ENCODE data around the gene CD6. TPM values are rescaled to one million over a fixed set of nuclear protein-coding genes. Genes with fewer than 3 reads are reported as not detected.

Gene CD6
- total and polyA plus RNA-seq, 10 of the 15 experiments (the other 5 are each of a cell fraction or from before 2014, with no cell fraction given): 0.37 to 17.6 (median 6.2) TPM

GRCh38 chr11:61053191-61053590 is 81.7 kb downstream of the CD6 start:
- in situ Hi-C loops (cut with MboI): no loop called here
- no peaks in the 10 kb centered on the region for H3K4me1 ChIP-seq (ENCODE audit: control insufficient read depth, insufficient read depth, low read length)
- TF ChIP-seq ZNF622 (IDR thresholded peaks at IDR 0.05) (no peak), TCF7 (IDR thresholded peaks at IDR 0.05; ENCODE audit: borderline replicate concordance) (no peak), STAT3 (IDR thresholded peaks at IDR 0.05; ENCODE audit: low read depth, low read length) (no peak), ZBTB11 (CRISPR knock-in tag; IDR thresholded peaks at IDR 0.05) (no peak), SMAD1 (IDR thresholded peaks at IDR 0.05; ENCODE audit: low read depth, partially characterized antibody) (no peak), ZBTB40 (IDR thresholded peaks at IDR 0.05; ENCODE audit: borderline replicate concordance) (no peak), JUNB (IDR thresholded peaks at IDR 0.05) (no peak), ATF2 (IDR thresholded peaks at IDR 0.05; ENCODE audit: low read length) (no peak), SPI1 (IDR thresholded peaks at IDR 0.05; ENCODE audit: borderline replicate concordance, insufficient read depth, low read depth, low read length) (no peak), KDM1A (IDR thresholded peaks at IDR 0.05; ENCODE audit: borderline replicate concordance) (no peak), HDAC6 (IDR thresholded peaks at IDR 0.05; ENCODE audit: unreplicated experiment) (no peak), EED (IDR thresholded peaks at IDR 0.05; ENCODE audit: low read depth) (no peak), WRNIP1 (IDR thresholded peaks at IDR 0.05; ENCODE audit: borderline replicate concordance, low read depth, low read length) (no peak), CHD2 (IDR thresholded peaks at IDR 0.05; ENCODE audit: borderline replicate concordance, low read depth, low read length) (no peak)

More at GRCh38 chr11:61053191-61053590, 81.7 kb downstream of the CD6 start:
- WGBS (ENCODE audit: insufficient coverage, insufficient replicate concordance, low lambda C conversion rate, missing lambda C conversion rate): 79% methylated on average over 6 of the region's 6 CpGs
- intact Hi-C loops (cut with micrococcal nuclease; ENCODE audit: unreplicated experiment): no loop called here
- ChIA-PET POLR2A (interaction anchor here (1.6 to 2.0 kb wide), 3 partner anchors 8 to 12 kb away, joined by 7 to 10 read pairs (median 8); no protein-coding TSS in a partner anchor), CTCF (interaction anchor here (1.3 to 5.2 kb wide), 3 partner anchors 10 to 83 kb away, joined by 5 to 25 read pairs (median 18); partner anchors contain the start of gene CD6), RAD21 (ENCODE audit: unreplicated experiment) (no interaction called here), SMC1A (ENCODE audit: uncharacterized antibody, unreplicated experiment) (interaction anchor here (1.5 to 3.0 kb wide), 5 partner anchors 8 to 138 kb away, joined by 3 to 12 read pairs (median 7); no protein-coding TSS in a partner anchor)
- no peak overlapping the region for H3K27ac ChIP-seq (ENCODE audit: control insufficient read depth, insufficient read depth)
- H2AFZ ChIP-seq (ENCODE audit: control insufficient read depth, low read depth, low read length): no peak overlapping the region
- FAIRE-seq: no peak
- no peaks in the 10 kb centered on the region for H4K20me1 ChIP-seq (ENCODE audit: control insufficient read depth, insufficient read depth)
- H3K4me2 ChIP-seq (ENCODE audit: control insufficient read depth, insufficient read depth): no peak overlapping the region
- no peaks in the 10 kb centered on the region for H3K79me2 ChIP-seq (ENCODE audit: control insufficient read depth, insufficient read depth, low read length)
- ATAC-seq: no peak
- H3K9ac ChIP-seq (ENCODE audit: control insufficient read depth, insufficient read depth, low read length): no peak overlapping the region
- H3K4me3 ChIP-seq: no peak overlapping the region
- 0 out of 4 replicates have a peak, but pooled peaks cover 0 to 2% of the 10 kb centered on the region in 2 experiments for H3K36me3 ChIP-seq (ENCODE audit: control insufficient read depth in 2 of 2, insufficient read depth in 2 of 2, low read length in 1 of 2)
- no peaks in the 10 kb centered on the region for H3K27me3 ChIP-seq (replicated peaks in 1 of 2; ENCODE audit: control insufficient read depth in 2 of 2, insufficient read depth in 2 of 2, low read length in 1 of 2)
- BruUV-seq (replicated peaks): no TSS peak
- DNase-seq (ENCODE audit: low read depth, low spot score): no peak
- H3K9me3 ChIP-seq (replicated peaks; ENCODE audit: control insufficient read depth, insufficient read depth, low read length): no peaks in the 10 kb centered on the region
